GM18907 (cell line): ENCODE data around the gene LCTL.

Experiments
- ATAC-seq: cut with Tn5 transposase; IDR thresholded peaks from one replicate; pipeline ENCODE4 v1.9.1; 2021; ENCODE audit warnings: mild to moderate bottlenecking, moderate library complexity; ENCODE audit not compliant: unreplicated experiment

LCTL gene, protein sequence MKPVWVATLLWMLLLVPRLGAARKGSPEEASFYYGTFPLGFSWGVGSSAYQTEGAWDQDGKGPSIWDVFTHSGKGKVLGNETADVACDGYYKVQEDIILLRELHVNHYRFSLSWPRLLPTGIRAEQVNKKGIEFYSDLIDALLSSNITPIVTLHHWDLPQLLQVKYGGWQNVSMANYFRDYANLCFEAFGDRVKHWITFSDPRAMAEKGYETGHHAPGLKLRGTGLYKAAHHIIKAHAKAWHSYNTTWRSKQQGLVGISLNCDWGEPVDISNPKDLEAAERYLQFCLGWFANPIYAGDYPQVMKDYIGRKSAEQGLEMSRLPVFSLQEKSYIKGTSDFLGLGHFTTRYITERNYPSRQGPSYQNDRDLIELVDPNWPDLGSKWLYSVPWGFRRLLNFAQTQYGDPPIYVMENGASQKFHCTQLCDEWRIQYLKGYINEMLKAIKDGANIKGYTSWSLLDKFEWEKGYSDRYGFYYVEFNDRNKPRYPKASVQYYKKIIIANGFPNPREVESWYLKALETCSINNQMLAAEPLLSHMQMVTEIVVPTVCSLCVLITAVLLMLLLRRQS

GRCh38 chr15:66565741-66566144 is at the start of gene LCTL:
Gene LCTL, minus strand, starts transcription at chr15:66565998. Its CDS starts 633 bp downstream, at chr15:66565365.
- ATAC-seq, result no peak

DNA sequence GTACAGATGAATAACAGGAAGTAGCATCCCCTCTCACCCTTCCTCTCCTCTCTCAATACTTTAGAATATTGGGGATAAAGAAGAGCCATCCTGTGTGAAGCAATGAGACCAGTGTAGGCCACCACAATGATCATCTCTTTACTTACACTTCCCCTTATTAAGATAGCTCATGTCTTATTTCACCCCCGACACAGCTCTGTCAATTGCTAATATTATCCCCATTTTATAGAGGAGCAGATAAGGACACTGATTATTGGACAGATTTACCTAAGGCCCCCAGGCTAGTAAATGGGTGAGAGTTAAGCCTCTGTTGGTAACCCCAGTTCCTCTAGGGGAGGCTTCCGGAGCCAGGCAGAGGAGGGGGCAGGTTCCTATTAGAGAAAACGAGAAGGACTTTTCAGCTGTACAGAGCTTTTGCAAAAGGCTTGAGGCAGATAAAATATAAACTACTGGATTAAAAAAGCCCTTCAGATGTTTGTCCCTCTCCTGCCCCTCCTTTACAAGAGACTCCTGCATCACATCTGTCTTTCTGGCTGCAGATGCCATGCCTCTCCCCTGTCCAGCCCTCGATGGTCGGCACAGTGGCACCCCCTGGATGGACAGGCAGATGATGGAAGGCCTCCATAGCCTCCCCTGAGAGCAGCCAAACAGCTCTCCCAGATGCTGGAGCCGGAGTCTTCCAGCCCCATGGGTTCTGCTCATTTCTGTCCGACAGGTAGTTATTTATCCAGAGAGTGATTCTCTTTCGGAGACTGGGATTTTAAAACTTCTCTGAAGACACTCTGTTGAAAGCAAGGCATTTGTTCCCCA is 49.4 kb upstream of the LCTL start:
- no peak for ATAC-seq

DNA sequence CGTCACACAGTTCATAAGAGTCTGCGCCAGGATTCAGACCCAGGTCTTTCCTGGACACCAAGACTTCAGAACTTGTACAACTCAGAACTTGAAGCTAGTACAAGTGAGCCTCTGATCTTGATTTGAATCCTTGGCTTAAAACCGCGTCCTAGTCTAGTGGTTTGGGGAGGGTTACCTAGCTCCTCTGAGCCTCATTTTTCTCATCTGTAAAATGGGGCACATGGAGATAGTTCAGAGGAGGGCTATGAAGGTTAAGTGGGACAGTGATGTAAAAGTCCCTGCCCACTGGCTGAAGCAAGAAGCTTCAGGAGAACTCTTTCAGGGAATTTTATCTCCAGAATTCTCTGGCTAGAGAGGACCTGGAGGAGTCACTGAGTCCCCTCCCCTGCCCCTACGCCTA is 48.7 kb upstream of the LCTL start:
- no peak for ATAC-seq

- ATAC-seq, result no peak
These were observed 47.9 kb upstream of the LCTL start for GRCh38 chr15:66613743-66614142.

DNA sequence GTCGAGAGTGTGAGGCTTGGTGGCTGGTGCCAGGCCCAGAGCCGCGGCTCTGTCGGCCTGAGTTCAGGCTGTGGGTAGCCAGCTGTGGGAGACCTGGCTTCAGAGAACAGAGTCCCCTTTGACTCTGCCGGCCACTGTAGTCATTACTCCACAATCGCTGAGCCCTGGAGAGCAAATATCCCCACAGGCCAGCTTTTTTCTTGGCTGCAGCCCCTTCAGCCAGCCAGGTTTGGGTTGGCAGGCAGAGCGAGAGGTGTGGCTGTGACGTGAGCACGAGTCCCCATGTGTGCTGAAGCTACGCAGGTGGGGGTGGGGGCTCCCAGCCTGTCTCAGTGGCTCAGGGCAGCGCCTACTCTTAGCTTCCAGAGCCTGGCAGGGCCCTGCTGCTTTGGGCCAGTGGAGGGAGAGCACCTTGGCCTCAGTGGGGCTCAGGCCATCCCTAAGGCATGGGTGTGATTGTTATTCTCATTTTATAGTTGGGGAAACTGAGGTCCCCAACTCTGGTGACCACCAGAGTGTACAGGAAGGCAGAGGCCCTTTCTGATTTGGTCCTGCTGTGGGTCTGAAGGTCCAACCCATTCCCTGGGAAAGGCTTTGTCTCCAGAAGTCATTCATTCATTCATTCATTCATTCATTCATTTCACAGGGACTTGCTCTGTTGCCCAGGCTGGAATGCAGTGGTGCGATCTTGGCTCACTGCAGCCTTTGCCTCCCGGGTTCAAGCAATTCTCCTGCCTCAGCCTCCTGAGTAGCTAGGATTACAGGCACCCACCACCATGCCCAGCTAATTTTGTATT is 45.7 kb upstream of the LCTL start:
- ATAC-seq, result no peak

- no peak for ATAC-seq
These were observed 44.1 kb upstream of the LCTL start for GRCh38 chr15:66609876-66610275.

DNA sequence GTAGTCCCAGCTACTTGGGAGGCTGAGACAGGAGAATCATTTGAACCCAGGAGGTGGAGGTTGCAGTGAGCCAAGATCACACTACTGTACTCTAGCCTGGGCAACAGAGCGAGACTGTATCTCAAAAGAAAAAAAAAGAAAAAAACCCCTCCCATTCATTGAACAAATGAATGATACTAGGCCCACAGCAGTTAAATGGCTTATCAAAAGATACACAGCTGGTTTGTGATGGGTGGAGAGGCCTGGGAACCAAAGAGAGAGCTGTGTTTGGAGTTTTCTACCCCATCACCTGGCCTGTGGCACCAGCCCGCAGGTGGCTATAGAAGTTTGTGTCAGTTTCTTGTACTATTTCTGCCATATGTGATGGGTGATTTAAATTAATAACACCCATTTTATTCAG is 43.1 kb upstream of the LCTL start:
- no peak for ATAC-seq

GRCh38 chr15:66608159-66608558 is 42.4 kb upstream of the LCTL start:
- ATAC-seq, result no peak

DNA sequence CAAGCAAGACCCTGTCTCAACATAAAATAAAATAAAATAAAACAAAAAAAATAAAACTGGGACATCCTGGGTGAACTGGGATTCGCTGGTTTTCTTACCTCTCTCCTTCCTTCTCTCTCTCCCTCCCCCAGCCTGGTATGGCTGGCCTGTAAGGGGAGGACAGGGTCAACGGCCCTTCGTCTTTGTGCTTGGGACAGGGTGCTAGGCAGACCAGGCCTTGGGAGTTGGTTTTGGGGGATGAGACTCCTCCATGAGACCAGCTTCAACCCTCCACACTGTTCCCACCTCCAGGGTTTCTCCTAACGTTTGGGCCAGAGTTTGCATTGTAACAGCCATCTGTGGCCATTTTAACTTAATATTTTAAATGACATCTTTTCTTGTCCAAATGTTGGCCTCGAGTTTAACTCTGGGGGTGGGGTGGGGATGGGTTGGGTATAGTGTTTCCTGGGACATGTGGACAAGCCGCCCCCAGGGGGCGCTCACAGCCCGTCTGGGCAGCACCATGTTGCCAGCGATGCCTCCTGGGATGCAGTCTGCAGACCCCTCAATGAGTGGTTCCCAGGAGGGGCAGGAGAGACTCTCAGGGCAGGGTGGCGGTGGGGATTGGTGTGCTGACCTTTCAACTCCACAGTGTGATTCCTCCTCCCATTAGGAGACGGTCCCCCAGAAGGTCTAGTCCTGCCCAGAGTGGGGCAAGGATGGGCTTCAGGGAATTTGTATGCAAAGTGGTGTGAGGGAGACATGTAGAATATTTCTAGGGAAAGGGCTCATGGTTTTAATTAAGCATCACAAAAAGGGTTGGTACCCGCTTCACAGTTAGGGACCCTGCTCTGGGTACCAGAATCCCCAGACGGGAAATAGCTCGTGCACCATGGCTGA is 37.7 kb upstream of the LCTL start:
- ATAC-seq, result no peak

DNA sequence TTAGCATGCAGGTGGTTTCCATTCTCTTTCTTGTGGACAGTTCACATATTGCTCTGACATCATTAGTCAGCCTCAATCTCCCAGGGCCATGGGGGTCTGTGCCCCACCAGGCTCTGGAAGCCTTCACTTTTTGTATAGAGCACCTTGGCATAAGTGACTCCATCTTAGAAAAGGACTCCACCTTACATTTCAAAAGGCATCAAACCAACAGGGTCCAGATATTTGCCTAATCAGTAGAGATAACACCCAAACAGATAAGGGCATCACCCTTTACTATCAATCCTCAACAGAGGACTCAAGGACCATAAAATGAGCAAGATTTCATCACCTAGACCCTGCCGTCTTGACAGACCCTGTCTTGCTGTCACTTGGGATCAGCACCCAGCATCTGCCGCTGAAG is 35.7 kb upstream of the LCTL start:
- no peak for ATAC-seq

GRCh38 chr15:66600240-66600627 is 34.4 kb upstream of the LCTL start:
- ATAC-seq, result no peak

DNA sequence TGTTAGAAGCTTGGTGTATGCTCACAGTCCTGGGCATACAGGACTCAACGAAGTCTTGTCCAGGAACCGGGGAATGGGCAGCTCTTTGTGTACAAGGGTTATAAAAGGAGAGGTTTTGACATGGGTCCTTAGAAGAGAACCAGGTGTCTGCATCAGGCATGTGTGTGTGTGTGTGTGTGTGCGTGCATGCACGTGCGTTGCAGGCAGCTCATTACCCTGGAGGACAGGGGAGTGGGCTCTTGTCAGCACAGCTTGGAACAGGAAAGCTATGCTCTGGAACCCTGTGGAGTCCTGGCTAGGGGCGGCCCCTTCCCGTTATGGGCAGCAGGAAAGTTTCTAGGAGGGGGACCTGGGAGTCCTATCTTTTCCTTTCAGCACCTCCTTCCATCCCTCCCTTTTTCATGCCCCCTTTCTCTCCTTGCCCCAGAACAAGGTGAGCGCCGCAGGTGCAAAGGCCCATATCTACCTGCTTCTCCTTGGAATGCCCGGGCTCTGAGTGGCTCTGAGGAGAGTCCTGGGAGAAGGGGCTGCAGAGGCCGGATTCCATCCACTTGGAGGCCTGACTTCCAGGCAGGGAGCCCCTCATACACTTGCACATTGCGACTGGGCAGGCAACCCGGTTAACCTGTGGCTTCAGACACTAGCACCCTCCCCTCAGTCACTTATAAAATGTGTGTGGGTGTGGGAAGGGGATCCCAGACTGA is 33.9 kb upstream of the LCTL start:
- ATAC-seq, result no peak

DNA sequence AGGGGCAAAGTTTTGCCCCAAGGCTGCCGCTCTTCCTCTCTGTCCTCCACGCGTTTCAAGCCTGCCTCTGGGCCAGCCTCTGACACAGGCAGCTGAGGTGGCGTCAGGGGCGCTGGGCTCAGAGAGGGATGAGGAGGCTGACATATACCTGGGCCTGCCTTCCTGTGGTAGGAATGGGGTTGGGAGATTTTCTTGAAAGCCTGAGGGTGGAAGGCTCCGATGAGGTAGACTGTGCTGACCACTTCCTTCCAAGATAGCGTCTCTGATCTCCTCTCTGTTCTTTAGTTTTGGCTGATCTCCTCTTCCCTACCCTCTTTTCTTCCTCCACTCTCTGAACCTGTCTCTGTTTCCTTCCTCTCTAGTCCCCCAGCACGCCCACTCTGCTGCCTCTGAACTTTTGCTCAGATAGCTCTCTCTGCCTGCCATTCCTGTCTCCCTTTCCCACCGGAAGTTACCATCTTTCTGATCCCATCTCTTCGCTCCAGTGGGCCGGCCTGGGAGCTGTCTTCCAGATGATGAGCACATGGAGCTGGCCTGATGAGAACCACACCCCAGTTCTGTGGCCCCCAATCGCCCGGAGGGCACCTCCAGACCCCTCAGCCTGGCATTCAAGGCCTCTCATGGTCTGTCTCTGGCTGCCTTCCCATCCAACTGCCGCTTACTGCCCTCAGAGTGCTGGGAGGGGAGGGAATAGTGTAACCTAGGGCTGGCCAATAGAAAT is 32.5 kb upstream of the LCTL start:
- ATAC-seq, result no peak

DNA sequence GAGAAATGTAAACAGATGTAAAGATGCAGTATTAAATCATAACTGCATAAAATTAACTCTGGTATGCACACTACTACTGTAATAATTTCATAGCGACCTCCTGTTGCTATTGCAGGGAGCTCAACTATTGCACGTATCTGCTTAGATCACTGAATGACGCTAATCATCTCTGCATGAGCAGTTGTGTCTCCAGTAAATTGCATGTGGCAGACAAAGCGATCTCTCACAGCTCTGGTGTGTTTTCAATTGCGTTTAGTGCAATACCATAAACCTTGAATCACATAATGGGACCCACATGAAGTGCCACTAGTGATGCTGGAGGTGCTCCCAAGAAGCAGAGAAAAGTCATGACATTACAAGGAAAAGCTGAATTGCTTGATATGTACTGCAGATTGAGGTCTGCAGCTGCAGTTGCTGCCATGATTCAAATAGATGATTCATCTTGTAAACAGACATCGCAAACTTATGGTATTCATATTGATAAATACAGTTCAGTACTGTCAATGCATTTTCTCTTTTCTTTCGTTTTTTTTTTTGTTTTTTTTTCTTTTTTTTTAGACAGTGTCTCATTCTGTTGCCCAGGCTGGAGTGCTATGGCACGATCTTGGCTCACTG is 30.2 kb upstream of the LCTL start:
- no peak for ATAC-seq

DNA sequence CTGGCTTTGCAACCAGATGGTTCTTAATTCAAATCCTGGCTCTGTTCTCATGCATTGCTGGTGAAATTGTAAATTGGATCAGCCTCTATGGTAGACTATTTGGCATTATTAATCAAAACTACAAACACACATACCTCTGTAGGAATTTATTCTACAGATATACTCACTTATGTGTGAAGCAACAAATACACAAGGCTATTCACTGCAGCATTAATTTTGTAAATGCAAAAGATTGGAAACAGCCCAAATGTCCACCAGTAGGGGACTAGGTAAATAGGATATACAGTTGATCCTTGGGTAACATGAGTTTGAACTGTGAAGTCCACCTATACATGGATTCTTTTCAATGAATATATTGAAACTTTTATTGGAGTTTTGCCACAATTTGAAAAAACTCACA is 29.5 kb upstream of the LCTL start:
- no peak for ATAC-seq

- no peak for ATAC-seq
These were observed 29.0 kb upstream of the LCTL start for GRCh38 chr15:66594836-66595235.

GRCh38 chr15:66594344-66594743 is 28.5 kb upstream of the LCTL start:
- no peak for ATAC-seq

GRCh38 chr15:66593219-66593780 is 27.5 kb upstream of the LCTL start:
- no peak for ATAC-seq
